Measurements from ENCODE around the gene GRIPAP1. TPM values are rescaled to one million over a fixed set of nuclear protein-coding genes. Genes with fewer than 3 reads are reported as not detected.

Gene GRIPAP1
- total and polyA plus RNA-seq, 12 donors = 27.4 to 86.6 (median 41.9) TPM

- peaks cover 0 to 29% of the 10 kb centered on the region in 2 donors for H3K36me3 ChIP-seq (replicated peaks in 1 of 2)
- no peak overlapping the region for H3K27ac ChIP-seq
- H3K27me3 ChIP-seq = no peaks in the 10 kb centered on the region
- WGBS, 4 donors = 77 to 97% (median 86%) methylated on average over 3 of the region's 3 CpGs
- H3K4me3 ChIP-seq = no peak overlapping the region
- no peaks in the 10 kb centered on the region for H3K4me1 ChIP-seq (replicated peaks in 1 of 2)
- intact Hi-C loops (cut with DNase I) = no loop called here
- no peaks in the 10 kb centered on the region for H3K9me3 ChIP-seq (replicated peaks in 1 of 3)
- no peak for DNase-seq
- TF ChIP-seq POLR2A (IDR thresholded peaks at IDR 0.05) (no peak), CTCF (IDR thresholded peaks at IDR 0.05) (no peak)
Observed at GRCh38 chrX:48997455-48997854, 4.6 kb downstream of the GRIPAP1 start.

- Histone ChIP-seq H3K36me3 (replicated peaks in 1 of 2) (peaks cover 0 to 33% of the 10 kb centered on the region in 2 donors), H3K9me3 (replicated peaks in 1 of 3) (no peaks in the 10 kb centered on the region), H3K27ac (no peak overlapping the region), H3K4me1 (replicated peaks in 1 of 2) (no peaks in the 10 kb centered on the region), H3K27me3 (no peaks in the 10 kb centered on the region), H3K4me3 (no peak overlapping the region)
- TF ChIP-seq CTCF (IDR thresholded peaks at IDR 0.05) = no peak
- no peak for DNase-seq
- WGBS, 4 donors = 69 to 89% (median 78%) methylated on average over 5 to 6 of the region's 6 CpGs
- intact Hi-C loops (cut with DNase I) = no loop called here
Observed at GRCh38 chrX:48996969-48997368, 5.1 kb downstream of the GRIPAP1 start.

DNA sequence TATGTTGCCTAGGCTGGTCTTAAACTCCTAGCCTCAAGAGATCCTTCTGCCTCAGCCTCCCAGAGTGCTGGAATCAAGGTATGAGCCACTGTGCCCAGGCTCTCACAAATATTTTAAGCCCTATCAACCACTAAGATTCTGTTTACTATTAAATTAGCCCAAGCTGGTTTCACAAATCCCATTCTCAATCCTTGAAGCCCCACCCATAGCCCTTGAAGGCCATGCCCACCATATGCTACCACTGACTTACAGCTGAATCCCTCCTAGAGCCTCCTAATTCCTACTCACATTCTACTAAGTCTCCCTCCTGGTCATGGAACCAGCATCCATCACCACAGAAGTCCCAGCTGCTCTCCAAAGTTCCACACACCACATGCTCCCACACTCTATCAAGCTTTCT lies 9.7 kb downstream of the GRIPAP1 start:
- intact Hi-C loops (cut with DNase I) = no loop called here

DNA sequence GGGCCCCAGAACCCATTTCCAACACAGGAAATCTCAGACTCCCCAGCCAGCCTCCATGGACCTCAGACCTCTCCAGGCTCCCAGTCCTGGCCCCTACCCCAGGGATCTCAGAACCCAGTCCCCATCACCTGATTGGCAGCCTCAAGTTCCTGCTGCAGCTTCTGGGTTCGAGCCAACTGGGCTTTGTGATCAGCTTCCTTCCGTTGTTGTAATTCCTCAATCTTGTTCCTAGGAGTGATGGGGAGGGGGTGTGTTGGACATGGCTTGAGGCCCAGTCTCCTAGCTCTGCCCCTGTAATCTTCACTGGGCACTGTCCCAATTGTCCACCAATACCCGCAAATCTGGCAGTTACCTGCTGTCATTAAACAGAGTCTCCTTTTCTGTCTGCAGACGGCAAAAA lies 12.6 kb downstream of the GRIPAP1 start:
- no peaks in the 10 kb centered on the region for H3K9me3 ChIP-seq (replicated peaks in 1 of 3)
- H3K27me3 ChIP-seq = no peaks in the 10 kb centered on the region
- TF ChIP-seq POLR2A (IDR thresholded peaks at IDR 0.05) (no peak), CTCF (IDR thresholded peaks at IDR 0.05) (no peak)
- no peaks in the 10 kb centered on the region for H3K4me1 ChIP-seq (replicated peaks in 1 of 2)
- 73 to 87% (median 75%) methylated on average over 4 of the region's 4 CpGs for WGBS, 4 donors
- no peak overlapping the region for H3K27ac ChIP-seq
- H3K36me3 ChIP-seq (replicated peaks in 1 of 2) = peaks cover 0 to 54% of the 10 kb centered on the region in 2 donors
- H3K4me3 ChIP-seq = no peak overlapping the region
- DNase-seq = peak in 2 of 7 donors; percentile 18 to 28
- intact Hi-C loops (cut with DNase I) = no loop called here

More for the DNA sequence above, 9.7 kb downstream of the GRIPAP1 start:
- Histone ChIP-seq H3K4me3 (no peak overlapping the region), H3K4me1 (replicated peaks in 1 of 2) (no peaks in the 10 kb centered on the region), H3K27me3 (no peaks in the 10 kb centered on the region), H3K9me3 (replicated peaks in 1 of 3) (no peaks in the 10 kb centered on the region), H3K27ac (no peak overlapping the region), H3K36me3 (replicated peaks in 1 of 2) (peaks cover 0 to 53% of the 10 kb centered on the region in 2 donors)
- TF ChIP-seq POLR2A (IDR thresholded peaks at IDR 0.05) (no peak), CTCF (IDR thresholded peaks at IDR 0.05) (no peak)
- DNase-seq = no peak
